SU-DHL-6 (cell line): ENCODE data around the gene PHF21B.

Source experiments
- CTCF ChIP-seq: fragments of 200-600 bp; sonication (generic); IDR thresholded peaks from one replicate; pipeline ENCODE4 v1.5.1; 2017; ENCODE audit warnings: antibody characterized with exemption, mild to moderate bottlenecking, low read length, moderate library complexity; ENCODE audit not compliant: insufficient read depth, poor library complexity, severe bottlenecking
- EZH2phosphoT487 ChIP-seq: fragments of 200-600 bp; sonication (generic), shearing (Covaris generic); conservative IDR thresholded peaks from 2 replicates; pipeline ENCODE4 v1.6.1; 2018; ENCODE audit warnings: mild to moderate bottlenecking, antibody characterized with exemption, low read length, moderate library complexity, mixed read lengths

GRCh38 chr22:44996120-44996519 lies 13.7 kb downstream of the PHF21B start:
- TF ChIP-seq CTCF: no peak
- TF ChIP-seq EZH2phosphoT487: no peak
